MV-4-11 (cell line): ENCODE results near the gene LINGO4.
A peak's percentile ranks its signal among the peaks of the same experiment; 100 is the strongest.

Experiments
- DNase-seq: peaks from one replicate; lab custom pipeline; 2025; lab: John Stamatoyannopoulos, UW

The LINGO4 gene

GRCh38 chr1:151805066-151805820 is at the start of gene LINGO4:
Gene LINGO4, minus strand, starts transcription at chr1:151805419. Its CDS starts 2,715 bp downstream, at chr1:151802704.
- no peak for DNase-seq

- no peak for DNase-seq
Measured at GRCh38 chr1:151854658-151855057, 49.4 kb upstream of the LINGO4 start.

- no peak for DNase-seq
Measured at GRCh38 chr1:151853411-151853943, 48.3 kb upstream of the LINGO4 start, which contains the start of gene THEM5. Gene THEM5, minus strand, starts transcription at chr1:151853712. Its CDS starts 147 bp downstream, at chr1:151853565.

GRCh38 chr1:151852733-151853132 is 47.5 kb upstream of the LINGO4 start:
- DNase-seq: no peak

GRCh38 chr1:151851886-151852285 is 46.7 kb upstream of the LINGO4 start:
- no peak for DNase-seq

GRCh38 chr1:151849871-151850270 is 44.7 kb upstream of the LINGO4 start:
- no peak for DNase-seq

GRCh38 chr1:151849126-151849525 is 43.9 kb upstream of the LINGO4 start:
- no peak for DNase-seq

- no peak for DNase-seq
Measured at GRCh38 chr1:151847867-151848596, 42.8 kb upstream of the LINGO4 start.

GRCh38 chr1:151846686-151847237 is 41.5 kb upstream of the LINGO4 start:
- no peak for DNase-seq

- peak; percentile 59 for DNase-seq
Measured at GRCh38 chr1:151846062-151846568, 40.9 kb upstream of the LINGO4 start.

GRCh38 chr1:151843398-151843797 is 38.2 kb upstream of the LINGO4 start:
- peak; percentile 60 for DNase-seq

- DNase-seq: no peak
Measured at GRCh38 chr1:151841141-151841540, 35.9 kb upstream of the LINGO4 start.

GRCh38 chr1:151840421-151840820 is 35.2 kb upstream of the LINGO4 start:
- DNase-seq: no peak

GRCh38 chr1:151839457-151840403 is 34.5 kb upstream of the LINGO4 start, which contains the start of gene C2CD4D:
Gene C2CD4D, minus strand, starts transcription at chr1:151839820. Its CDS starts 831 bp downstream, at chr1:151838989.
- no peak for DNase-seq

GRCh38 chr1:151839082-151839412 is 33.8 kb upstream of the LINGO4 start:
- no peak for DNase-seq

GRCh38 chr1:151838222-151839081 is 33.2 kb upstream of the LINGO4 start:
- no peak for DNase-seq

- no peak for DNase-seq
Measured at GRCh38 chr1:151837884-151838221, 32.6 kb upstream of the LINGO4 start.

- DNase-seq: no peak
Measured at GRCh38 chr1:151837197-151837596, 32.0 kb upstream of the LINGO4 start.

GRCh38 chr1:151835596-151835995 is 30.4 kb upstream of the LINGO4 start:
- no peak for DNase-seq

GRCh38 chr1:151834239-151834638 is 29.0 kb upstream of the LINGO4 start:
- peak; percentile 52 for DNase-seq
